Tongue (tissue), 2 donors: Measurements from ENCODE around the gene NRF1. TPM values are rescaled to one million over a fixed set of nuclear protein-coding genes. Genes with fewer than 3 reads are reported as not detected.
"Not testable (repeated sequence)": the region's sequence is repeated elsewhere in the genome, so short reads cannot be mapped to it uniquely, and the experiment has no call there.

Experiments used
- DNase-seq: peaks from one replicate; pipeline ENCODE4 v3.0.0-alpha.2; 2015
- total RNA-seq: library from RNA; depleted of rRNA; stranded (reverse); fragments of >200 nt; gene quantifications from one replicate; pipeline ENCODE4 v1.2.3, GENCODE V29; 2014

The NRF1 gene
- total RNA-seq = 19.6 TPM

GRCh38 chr7:129611246-129612111, at the start of gene NRF1:
NRF1 (plus strand) TSS chr7:129611720; CDS start chr7:129657352, 45,632 bp downstream.
- DNase-seq = peak; percentile 97

GRCh38 chr7:129566323-129566722, 45.2 kb upstream of the NRF1 start:
- DNase-seq = not testable (repeated sequence)

GRCh38 chr7:129567377-129567776, 44.1 kb upstream of the NRF1 start:
- no peak for DNase-seq

DNA sequence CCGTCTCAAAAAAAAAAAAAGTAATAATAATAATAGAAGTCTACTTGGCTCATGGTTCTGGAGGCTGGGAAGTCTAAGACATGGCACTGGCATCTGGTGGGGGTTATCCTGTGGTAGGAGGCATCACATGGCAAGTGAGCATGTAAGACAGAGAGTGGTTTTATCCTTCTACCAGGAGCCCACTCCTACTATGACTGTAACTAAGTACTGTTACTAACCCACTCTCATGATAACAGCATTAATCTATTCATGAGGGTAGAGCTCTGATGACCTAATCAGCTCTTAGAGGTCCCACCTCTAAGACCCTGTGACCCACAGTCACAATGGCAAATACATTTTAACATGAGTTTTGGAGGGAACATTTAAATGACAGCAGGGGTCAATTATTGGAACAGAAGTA, 43.3 kb upstream of the NRF1 start:
- no peak for DNase-seq

DNA sequence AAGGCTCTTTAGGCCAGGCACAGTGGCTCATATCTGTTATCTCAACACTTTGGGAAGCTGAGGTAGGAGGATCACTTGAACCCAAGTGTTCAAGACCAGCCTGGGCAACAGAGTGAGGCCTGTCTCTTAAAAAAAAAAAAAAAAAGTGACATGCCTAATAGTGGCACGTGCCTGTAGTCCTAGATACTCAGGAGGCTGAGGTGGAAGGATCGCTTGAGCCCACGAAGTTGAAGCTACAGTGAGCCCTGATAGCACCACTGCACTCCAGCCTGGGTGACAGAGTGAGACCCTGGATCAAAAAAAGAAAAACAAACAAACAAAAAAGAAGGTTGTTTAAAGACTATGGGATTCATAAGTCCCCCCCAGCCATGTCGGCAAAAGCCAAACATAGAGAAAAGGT, 42.2 kb upstream of the NRF1 start:
- no peak for DNase-seq

- peak; percentile 9 for DNase-seq
These were observed 41.7 kb upstream of the NRF1 start for GRCh38 chr7:129569811-129570215.

DNA sequence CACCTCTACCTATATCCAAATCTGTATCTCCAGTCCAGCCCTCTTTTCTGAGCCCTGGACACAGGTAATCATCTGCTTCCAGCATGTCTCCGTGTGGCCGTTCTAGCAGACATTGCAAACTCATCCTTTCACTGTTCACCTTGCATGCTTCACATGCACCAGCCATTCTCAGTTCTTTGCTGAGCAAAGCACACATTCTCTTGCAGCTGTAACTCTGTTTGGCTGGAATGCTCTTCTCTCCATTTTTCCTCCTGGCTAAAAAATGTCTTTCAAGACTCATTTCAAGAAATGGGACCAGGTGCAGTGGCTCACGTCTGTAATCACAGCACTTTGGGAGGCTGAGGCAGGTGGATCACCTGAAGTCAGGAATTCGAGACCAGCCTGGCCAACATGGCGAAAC, 40.3 kb upstream of the NRF1 start:
- DNase-seq = no peak

- DNase-seq = no peak
These were observed 39.3 kb upstream of the NRF1 start for GRCh38 chr7:129572205-129572604.

- peak; percentile 85 for DNase-seq
These were observed 37.0 kb upstream of the NRF1 start for GRCh38 chr7:129574487-129574886.

DNA sequence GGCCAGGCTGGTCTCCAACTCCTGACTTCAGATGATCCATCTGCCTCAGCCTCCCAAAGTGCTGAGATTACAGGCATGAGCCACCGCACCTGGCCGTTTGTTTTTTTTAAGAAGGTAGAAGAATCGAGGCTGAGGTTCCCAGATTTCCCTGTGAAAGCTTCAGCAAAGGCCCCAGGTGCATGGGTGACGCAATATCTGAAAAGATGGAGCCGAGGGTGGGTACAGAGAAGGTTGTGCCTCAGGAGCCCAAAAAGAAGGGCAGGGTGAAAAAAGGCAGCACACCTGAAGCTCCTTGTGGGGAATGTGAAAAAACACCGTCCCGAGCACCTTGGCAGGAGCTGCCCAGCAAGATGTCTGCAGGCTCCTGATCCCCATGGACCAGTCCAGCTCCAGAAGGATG, 35.8 kb upstream of the NRF1 start:
- no peak for DNase-seq

- DNase-seq = no peak
These were observed 35.4 kb upstream of the NRF1 start for GRCh38 chr7:129576138-129576537.

DNA sequence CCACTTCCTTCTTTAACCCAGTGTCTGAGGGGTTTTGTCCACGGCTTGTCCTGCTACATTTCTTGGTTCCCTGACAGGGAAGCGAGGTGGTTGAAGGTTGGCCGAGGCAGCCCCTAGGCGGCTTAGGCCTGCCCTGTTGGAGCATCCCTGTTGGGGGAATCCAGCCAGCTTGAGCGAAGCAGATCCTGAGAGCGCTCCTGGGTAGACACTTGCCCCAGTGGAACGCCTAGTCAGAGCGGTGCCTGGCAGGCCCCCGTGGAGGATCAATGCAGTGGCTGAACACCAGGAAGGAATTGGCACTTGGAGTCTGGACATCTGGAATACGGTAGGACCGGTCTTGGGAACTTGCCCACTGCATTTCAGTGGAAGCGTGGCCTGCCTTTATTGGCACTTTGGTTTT, 32.7 kb upstream of the NRF1 start:
- DNase-seq = no peak

DNA sequence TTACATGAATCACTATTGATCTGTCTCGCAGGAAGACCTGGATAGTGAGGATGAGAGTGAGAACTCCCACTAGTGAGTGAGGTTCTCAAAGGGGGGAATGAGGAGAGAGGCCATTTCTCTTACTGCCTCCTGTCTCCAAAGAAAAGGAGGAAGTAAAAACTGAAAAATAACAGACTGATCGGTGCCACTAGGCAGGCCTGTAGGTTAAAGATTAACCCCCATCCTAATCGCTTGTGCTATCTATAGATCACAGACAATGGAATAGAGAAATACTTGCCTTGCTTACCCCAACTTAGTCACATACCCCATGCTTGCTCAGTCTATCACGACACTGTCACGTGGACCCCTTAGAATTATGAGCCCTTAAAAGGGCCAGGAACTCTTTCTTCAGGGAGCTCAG, 25.3 kb upstream of the NRF1 start:
- not testable (repeated sequence) for DNase-seq

- DNase-seq = no peak
These were observed 23.3 kb upstream of the NRF1 start for GRCh38 chr7:129588268-129588667.

DNA sequence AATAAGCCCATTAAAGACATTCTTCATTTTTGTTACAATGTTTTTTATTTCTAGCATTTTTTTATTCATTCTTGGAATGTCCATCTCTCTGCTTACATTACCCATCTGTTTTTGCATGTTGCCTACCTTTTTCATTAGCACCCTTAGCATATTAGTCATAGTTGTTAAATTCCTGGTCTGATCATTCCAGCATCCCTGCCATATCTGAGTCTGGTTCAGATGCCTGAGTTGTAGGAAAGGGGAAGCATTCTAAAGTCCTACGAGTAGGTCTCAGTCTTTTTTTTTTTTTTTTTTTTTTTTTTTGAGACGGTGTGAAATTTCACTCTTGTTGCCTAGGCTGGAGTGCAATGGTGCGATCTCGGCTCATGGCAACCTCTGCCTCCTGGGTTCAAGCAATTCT, 19.7 kb upstream of the NRF1 start:
- no peak for DNase-seq

- not testable (repeated sequence) for DNase-seq
These were observed 15.1 kb upstream of the NRF1 start for GRCh38 chr7:129596386-129596785.

DNA sequence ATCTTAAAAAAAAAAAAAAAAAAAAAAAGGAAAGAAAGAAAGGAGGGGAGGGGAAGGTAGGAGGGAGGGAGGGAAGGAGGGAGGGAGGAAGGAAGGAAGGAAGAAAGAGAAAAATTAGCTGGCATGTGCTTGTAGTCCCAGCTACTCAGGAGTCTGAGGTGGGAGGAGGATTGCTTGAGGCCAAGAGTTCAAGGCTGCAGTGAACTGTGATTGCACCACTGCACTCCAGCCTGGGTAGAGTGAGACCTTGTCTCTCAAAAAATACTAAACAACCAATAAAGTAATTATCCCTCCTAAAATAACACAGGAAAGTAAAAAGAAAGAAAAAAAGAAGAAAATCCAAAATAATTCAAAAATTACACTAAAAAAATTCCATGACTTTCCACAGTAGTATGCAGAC, 13.8 kb upstream of the NRF1 start:
- DNase-seq = no peak

DNA sequence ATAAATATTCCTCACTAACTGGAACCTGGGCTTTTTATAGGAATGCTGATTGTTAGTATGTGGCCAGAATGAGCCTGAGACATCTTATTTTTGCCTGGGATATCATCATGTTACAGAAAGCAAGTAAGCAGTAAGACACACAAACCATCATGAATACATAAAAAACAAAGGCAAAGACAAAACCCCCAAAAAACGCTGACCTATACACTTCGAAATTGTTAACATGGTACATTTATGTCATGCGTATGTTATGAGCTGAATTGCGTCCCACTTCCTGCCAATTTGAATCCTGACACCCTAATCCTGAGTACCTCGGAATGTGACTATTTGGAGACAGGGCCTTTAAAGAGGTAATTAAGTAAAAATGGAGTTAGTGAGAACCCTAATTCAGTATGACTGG, 12.3 kb upstream of the NRF1 start:
- no peak for DNase-seq

DNA sequence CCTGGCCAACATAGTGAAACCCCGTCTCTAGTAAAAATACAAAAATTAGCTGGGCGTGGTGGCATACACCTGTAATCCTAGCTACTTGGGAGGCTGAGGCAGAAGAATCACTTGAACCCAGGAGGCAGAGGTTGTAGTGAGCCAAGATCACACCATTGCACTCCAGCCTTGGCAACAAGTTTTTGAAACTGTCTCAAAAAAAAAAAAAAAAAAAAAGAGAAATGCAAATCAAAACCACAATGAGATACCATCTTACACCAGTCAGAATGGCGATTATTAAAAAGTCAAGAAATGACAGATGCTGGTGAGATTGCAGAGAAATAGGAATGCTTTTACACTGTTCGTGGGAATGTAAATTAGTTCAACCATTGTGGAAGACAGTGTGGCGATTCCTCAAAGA, 7.9 kb upstream of the NRF1 start:
- DNase-seq = not testable (repeated sequence)

DNA sequence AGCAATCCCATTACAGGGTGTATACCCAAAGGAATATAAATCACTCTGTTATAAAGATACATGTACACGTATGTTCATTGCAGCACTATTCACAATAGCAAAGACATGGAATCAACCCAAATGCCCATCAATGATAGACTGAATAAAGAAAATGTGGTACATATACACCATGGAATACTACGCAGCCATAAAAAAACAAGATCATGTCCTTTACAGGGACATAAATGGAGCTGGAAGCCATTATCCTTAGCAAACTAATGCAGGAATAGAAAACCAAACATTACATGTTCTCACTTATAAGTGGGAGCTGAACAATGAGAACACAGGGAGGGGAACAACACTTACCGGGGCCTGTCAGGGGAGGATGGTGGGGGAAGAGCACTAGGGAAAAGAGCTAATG, 7.5 kb upstream of the NRF1 start:
- not testable (repeated sequence) for DNase-seq

DNA sequence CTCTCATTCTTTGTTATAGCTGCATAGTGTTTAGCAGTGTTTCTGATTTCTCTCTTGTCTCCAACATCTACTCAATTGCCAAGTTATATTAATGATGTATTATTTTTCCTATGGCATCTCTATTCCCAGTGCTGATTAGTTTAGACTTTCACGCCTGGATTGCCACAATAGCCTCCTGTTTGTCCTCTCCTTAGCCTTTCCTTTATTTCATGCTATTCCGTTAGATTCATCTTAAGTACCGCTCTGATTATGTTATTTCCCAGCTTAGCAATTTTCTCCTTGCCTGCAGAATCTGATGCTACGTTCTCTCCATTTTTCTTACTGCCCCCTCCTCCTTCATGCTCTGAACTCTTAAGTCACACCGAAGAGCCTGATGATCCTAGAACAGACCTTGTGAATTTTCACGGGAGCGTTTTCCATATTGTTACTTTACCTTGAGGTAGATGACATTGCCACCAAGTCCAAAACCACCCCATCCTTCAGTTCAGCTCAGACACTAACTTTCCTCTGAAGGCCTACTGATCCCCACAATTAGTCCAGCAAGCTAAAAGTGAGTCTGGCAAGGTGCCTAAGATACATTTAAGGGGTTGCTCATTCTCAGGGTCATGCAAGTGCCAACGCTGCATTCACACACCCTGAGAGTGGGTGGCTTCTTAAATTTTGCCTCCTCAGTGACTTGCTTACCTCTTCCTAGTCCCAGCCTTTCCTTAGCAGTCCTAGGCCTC, 6.6 kb upstream of the NRF1 start:
- no peak for DNase-seq

- no peak for DNase-seq
These were observed 5.4 kb upstream of the NRF1 start for GRCh38 chr7:129605960-129606614.

GRCh38 chr7:129606803-129607202, 4.7 kb upstream of the NRF1 start:
- DNase-seq = no peak
